C1 segment of cervical spinal cord (tissue), 14 donors: ENCODE data around the gene NUDT15.
"Not testable (repeated sequence)": the region's sequence is repeated elsewhere in the genome, so short reads cannot be mapped to it uniquely, and the experiment has no call there.

Experiments used
- DNase-seq, 14 donors: peaks; one replicate each; lab custom pipeline; 2025; lab: John Stamatoyannopoulos, UW

The NUDT15 gene

GRCh38 chr13:48037346-48038173 lies at the start of gene NUDT15:
TSS of gene NUDT15 (plus strand) at chr13:48037726. CDS start at chr13:48037747, 21 bp downstream.
- peak; percentile 32 to 99 (median 92) for DNase-seq

DNA sequence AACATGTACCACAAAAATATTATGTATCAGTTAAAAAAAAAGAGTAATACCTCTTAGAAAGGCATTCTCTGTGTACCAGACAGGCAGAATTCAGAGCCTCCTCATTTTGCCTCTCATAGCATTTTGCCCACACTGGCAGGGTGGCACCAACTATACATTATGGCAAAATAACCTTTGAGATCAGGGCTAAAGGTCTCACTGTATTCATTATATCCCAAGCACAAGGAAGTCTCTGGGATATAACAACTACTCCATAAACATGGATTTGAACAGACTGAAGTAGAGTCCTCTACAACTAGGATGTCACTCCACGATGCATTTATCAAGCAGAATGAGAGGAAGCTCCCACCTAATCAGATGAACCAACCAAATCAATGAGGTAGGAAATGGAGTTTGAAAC lies 47.1 kb upstream of the NUDT15 start:
- no peak for DNase-seq

DNA sequence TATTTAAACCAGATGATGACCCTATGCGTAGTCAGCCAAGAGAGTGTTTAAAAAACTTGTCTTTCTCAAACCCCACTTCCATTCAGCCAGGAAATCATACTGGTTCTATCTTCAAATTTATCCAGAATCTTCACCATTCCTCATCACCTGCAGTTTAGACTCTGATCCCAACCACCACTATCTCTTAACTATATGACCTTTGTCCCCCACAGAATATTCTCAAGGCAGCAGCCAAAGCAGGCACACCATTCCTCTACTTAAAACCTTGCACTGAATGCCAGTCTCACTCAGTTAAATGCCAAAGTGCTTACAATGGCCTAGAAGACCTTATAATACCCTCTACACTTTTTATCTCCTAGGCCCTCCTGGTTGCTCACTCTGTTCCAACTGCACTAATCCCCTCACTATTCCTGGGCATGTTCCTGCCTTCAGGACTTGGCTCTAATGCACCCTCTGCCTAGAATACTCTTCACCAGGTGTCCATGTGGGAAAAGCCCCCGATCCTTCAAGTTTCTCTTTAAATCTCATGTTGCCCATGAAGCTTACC lies 46.5 kb upstream of the NUDT15 start:
- no peak for DNase-seq

GRCh38 chr13:47991859-47992258 lies 45.7 kb upstream of the NUDT15 start:
- no peak for DNase-seq

DNA sequence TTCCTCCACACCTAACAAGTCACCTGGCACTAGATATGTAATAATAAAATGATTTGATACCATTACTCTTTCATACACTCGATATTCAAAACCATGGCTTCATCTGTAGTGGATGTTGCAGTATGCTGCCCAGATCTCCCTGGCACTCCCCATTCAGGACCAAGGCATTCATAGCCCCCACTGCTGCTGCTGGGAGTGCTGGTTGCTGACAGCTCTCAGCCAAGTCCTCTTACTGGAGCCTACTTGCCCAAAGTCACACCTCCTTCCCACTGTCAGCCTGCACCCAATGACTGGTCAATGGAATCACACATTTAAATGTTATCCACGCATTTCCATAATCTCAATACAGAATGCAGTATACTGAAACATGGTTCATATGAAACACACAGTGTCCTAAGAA lies 40.1 kb upstream of the NUDT15 start:
- DNase-seq = no peak

DNA sequence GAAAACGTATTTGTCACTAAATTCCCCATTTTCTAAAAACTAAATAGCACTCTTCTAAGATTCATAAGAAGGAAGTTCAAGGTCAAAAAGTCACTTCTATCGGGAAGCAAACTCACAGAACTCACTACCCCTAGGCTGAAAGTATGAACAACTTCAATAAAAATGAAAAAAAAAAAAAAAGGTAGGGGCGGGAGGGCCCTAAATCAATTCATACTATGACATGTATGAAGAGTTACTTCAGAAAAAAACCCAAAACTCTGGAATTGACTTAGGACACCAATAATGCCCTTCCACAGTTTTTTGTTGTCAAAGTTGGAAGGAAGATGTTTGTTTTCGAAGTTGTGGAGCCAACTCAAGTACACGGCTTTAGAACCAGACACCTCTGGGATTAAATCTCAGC lies 37.6 kb upstream of the NUDT15 start:
- no peak for DNase-seq

DNA sequence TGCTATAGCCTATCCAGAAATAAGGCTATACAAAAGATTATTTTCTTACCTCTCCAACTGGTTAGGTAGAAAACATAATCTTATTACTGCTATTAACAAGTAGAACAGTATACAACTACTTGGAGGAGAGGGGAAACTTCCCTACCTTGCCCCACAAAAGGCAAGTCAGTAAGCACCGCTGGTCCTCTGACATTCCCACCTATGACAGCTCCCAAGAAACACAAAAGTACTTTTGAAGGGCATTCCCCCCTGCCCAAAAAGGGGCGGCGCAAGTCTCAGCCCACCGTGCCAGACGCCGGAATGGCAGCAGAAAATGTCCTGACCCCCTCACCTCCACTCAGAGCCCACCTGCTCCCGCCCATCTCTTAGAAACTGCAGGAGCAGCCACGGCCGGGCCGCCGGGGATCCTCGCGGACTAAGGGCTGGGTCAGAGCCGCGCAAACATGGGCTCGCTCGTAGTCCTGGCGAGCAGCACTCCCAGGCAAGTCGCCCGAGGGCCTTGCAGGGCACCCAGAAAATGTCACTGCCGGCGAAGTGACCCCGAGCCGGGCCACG lies 36.9 kb upstream of the NUDT15 start:
- peak in 1 of 14 donors; percentile 39 for DNase-seq

- peak in 13 of 14 donors; percentile 59 to 93 (median 84) for DNase-seq
Measured at GRCh38 chr13:48001114-48001881, 36.2 kb upstream of the NUDT15 start, which contains the start of gene SUCLA2. TSS of gene SUCLA2 (minus strand) at chr13:48001273. CDS start at chr13:48001269, 4 bp downstream.

- DNase-seq = not testable (repeated sequence)
Measured at GRCh38 chr13:48001999-48002398, 35.5 kb upstream of the NUDT15 start.

- peak in 5 of 14 donors; percentile 0 to 36 (median 11) for DNase-seq
Measured at GRCh38 chr13:48004201-48004600, 33.3 kb upstream of the NUDT15 start.

- DNase-seq = no peak
Measured at GRCh38 chr13:48006396-48006795, 31.1 kb upstream of the NUDT15 start.

- DNase-seq = no peak
Measured at GRCh38 chr13:48009284-48009683, 28.2 kb upstream of the NUDT15 start.

- no peak for DNase-seq
Measured at GRCh38 chr13:48010698-48011097, 26.8 kb upstream of the NUDT15 start.

DNA sequence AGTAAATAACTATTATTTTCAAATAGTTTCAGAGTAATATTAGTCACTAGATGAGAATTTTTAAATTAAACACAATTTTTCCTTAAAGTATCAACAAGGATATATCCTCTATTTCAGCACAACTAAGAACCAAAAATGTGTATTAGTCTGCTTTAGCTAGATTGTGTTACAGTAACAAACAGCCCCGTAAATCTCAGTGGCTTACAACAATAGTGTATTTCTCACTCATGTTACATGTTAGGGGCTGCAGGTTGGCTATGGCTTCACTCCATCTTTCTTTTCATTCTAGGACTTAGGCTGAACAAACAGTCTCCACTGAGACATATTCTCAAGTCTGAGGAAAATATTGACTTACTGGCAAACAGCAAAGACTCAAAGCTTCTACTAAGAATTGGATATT lies 24.9 kb upstream of the NUDT15 start:
- no peak for DNase-seq

- no peak for DNase-seq
Measured at GRCh38 chr13:48014359-48014758, 23.2 kb upstream of the NUDT15 start.

- no peak for DNase-seq
Measured at GRCh38 chr13:48018637-48019036, 18.9 kb upstream of the NUDT15 start.

GRCh38 chr13:48019796-48020195 lies 17.7 kb upstream of the NUDT15 start:
- DNase-seq = no peak

GRCh38 chr13:48028066-48028465 lies 9.5 kb upstream of the NUDT15 start:
- no peak for DNase-seq

DNA sequence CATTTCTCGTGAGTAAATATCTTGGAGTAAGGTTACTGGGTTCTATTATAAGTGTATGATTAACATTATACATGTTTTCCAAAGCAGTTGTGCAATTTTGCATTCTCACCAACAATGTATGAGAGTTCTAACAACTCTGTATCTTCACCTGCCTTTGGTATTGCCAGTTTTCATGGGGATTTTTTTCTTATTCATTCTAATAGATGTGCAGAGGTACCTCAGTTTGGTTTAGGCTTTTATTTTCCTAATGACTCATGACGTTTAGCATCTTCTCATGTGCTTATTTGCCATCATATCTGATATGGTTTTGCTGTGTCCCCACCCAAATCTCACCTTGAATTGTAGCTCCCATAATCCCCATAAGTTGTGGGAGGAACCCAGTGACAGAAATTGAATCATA lies 7.7 kb upstream of the NUDT15 start:
- DNase-seq = no peak

- peak in 1 of 14 donors; percentile 2 for DNase-seq
Measured at GRCh38 chr13:48038761-48039160, 1.2 kb downstream of the NUDT15 start.

DNA sequence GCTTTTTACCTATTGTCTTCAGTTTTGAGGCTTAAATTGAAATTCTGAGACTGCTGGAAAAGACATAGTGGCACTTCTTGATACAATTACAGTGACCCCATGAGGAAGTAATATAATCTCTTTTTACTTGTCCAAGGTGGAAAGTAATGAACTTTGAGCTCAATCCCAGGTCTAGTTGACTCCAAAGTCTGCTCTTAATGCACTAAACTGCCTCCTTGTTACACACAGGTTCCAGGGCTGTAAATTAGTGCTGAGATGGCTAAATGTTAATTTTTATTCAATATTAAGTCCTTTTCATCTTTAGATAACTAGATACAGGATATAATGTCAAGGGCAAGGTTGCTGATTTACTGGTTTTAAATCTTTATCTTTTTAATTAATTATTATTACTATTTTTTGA lies 2.5 kb downstream of the NUDT15 start:
- no peak for DNase-seq

DNA sequence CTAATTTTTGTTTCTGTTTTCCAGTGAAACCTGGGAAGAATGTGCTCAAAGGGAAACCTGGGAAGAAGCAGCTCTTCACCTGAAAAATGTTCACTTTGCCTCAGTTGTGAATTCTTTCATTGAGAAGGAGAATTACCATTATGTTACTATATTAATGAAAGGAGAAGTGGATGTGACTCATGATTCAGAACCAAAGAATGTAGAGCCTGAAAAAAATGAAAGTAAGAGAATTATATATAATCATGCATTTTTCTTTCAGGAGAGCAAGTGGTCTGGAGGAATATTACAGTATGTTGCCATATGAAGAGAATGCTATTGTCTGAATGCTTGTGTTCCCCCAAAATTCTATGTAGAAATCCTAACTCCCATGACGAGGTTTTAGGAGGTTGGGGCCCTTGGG lies 3.4 kb downstream of the NUDT15 start:
- no peak for DNase-seq
